ENCODE measurements around the gene TRAPPC3.

DNA sequence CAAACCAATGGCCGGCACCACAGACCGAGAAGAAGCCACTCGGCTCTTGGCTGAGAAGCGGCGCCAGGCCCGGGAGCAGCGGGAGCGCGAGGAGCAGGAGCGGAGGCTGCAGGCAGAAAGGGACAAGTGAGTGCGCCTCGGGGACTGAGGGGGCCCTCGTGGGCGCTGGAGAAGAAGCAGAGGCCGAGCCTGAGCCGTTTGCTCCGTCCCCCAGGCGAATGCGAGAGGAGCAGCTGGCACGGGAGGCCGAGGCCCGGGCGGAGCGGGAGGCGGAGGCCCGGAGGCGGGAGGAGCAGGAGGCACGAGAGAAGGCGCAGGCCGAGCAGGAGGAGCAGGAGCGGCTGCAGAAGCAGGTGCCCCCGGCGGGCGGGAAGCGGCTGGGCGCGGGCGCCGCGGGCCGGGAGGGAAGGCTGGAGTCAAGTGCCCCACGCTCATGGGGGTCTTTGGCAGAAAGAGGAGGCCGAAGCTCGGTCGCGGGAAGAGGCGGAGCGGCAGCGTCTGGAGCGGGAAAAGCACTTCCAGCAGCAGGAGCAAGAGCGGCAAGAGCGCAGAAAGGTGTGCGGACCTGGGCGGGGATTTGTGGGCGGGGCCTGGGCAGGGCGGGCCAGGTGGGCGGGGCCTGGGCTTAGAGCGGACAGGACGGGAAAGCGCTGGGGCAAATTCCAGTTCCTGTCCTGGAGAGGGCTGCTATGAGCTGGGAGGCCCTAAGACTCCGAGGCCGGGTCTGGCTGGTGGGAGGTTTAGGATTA lies 29.4 kb upstream of the TRAPPC3 start:
- TF ChIP-seq, protein P1, sequence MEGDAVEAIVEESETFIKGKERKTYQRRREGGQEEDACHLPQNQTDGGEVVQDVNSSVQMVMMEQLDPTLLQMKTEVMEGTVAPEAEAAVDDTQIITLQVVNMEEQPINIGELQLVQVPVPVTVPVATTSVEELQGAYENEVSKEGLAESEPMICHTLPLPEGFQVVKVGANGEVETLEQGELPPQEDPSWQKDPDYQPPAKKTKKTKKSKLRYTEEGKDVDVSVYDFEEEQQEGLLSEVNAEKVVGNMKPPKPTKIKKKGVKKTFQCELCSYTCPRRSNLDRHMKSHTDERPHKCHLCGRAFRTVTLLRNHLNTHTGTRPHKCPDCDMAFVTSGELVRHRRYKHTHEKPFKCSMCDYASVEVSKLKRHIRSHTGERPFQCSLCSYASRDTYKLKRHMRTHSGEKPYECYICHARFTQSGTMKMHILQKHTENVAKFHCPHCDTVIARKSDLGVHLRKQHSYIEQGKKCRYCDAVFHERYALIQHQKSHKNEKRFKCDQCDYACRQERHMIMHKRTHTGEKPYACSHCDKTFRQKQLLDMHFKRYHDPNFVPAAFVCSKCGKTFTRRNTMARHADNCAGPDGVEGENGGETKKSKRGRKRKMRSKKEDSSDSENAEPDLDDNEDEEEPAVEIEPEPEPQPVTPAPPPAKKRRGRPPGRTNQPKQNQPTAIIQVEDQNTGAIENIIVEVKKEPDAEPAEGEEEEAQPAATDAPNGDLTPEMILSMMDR (IDR thresholded peaks at IDR 0.05): no peak
- no peak for TF ChIP-seq POLR2A (IDR thresholded peaks at IDR 0.05)
